RCC 7860 (cell line): ENCODE measurements around the gene HOXA3.
A peak's percentile ranks its signal among the peaks of the same experiment; 100 is the strongest.

Experiments used
- DNase-seq: peaks from one replicate; pipeline ENCODE4 v3.0.0-alpha.2; 2015; ENCODE audit warnings: low spot score
- FAIRE-seq: peaks from 2 replicates; lab custom pipeline; 2012; peaks lifted over from hg19 to GRCh38; lab: Jason Lieb, UNC

The HOXA3 gene

DNA sequence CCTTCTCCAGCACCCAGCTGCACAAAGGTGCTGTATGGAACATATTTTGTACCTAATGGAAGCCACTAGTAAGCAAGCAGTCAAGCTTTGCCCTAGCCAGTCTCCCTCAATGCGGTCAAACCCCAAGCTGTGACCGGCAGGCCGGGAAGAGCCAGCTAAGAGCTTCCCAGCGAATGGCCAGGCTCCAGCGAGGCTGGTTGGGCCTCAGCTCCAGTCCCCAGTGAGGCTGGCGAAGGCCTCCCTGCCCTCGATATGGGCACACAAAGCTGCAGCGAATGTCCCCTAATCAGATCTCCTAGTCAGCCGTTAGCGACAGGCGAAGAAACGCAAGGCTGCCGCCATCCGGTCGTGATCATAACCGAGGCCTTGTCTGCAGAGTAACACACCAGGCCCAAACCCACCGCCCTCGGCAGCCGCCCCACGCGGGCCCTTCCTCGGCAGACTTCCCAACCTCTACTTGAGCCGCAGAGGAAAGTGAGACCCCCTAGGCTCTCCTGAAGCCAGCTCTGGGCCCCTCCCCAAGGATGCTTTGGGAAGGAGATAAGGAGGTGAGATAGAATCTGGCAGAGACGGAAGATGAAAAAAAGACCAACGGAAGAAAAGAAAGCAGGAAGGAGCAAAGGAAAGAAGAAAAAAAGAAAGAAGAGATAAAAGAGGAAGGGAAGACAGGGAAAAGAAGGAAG is 16.0 kb upstream of the HOXA3 start:
- FAIRE-seq = no peak
- peak; percentile 72 for DNase-seq

DNA sequence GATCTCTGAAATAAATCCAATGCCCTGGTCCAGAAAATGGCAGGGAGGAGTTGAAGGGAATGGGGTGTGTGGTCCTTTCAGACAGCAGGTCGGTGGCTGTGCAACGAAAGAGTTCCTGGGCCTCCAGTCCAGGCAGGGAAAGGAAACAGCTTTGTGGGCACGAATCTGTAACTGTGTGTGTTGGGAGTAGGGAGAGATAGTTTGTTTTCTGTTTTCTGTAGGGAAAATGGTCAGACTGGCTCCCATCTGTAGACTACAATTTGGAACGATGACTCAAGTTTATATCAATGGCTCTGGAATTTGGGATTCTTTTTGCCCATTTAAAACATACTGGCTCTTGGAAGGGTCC is 15.5 kb upstream of the HOXA3 start:
- DNase-seq (peak; percentile 60), FAIRE-seq (no peak)

DNA sequence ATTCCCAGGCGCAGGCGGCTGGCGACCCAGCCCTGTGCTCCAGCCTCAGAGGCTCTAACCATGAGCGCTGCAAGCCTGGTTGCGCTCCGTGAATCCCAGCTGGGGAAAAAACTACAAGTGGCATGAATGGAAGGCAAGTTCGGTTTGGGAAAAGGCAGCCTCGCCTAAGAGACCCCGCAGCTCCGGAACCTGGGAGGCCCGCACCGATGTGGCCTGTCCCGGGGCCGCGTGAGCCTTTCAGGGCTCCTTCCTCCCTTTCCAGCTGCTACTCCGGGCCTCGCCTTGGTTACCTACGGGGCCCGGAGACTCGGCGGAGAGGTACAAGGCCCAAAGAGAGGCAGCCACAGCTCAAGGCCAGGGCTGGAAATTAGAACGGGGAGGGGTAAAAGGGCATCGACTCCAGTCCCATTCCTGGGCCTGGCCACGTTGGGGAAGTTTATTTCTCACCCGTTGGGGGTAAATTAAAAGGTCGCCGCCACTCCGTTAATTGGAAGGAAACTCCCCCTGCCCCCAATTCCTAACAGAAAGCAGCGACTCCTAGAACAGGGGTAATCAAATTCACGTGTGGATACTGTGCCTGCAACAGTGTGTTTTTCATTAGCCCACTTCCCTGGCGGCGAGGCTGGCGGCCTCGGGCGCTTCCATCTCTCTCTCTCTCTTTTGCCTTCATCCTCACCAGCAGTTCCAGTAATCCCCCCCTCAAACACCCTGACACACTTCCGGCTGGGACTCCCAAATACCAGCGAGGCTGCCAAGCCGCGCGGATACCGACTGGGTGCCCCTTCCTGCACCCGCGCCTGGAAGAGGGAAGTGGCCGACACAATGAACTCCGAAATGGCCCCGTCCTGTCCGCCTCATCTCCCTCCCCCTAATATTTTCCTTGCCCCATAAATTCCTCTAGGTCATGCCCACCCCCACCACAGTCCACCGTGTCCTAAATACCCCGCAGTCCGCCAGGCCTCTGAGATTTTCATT is 14.4 kb upstream of the HOXA3 start:
- DNase-seq (peak; percentile 85), FAIRE-seq (peak; percentile 71)

DNA sequence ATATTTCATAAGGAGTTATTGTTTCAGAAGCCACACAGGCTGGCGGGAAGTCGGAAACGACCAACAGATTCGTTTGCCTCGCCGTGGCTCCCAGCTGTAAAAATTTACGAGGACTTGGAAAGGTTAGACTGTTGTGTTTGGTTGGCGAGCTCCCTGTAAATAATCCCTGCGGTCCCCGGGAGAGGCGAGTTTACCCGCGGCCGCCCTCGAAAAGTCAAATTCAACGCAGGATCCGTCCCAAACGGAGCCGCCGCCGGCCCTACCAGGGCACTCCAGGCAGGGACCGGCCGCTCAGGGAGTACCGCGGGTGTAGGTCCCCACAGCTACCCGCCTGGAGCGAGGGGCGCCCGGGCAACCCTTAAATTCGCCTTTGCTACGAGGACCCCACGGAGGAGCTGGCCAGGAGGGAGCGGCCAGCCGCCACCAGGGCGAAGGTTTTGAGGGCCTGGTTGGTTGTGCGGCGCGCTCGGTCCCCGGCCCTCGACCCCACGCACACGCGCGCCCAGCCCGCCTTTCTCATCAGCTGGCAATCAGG is 13.7 kb upstream of the HOXA3 start:
- no peak for FAIRE-seq
- peak; percentile 58 for DNase-seq

DNA sequence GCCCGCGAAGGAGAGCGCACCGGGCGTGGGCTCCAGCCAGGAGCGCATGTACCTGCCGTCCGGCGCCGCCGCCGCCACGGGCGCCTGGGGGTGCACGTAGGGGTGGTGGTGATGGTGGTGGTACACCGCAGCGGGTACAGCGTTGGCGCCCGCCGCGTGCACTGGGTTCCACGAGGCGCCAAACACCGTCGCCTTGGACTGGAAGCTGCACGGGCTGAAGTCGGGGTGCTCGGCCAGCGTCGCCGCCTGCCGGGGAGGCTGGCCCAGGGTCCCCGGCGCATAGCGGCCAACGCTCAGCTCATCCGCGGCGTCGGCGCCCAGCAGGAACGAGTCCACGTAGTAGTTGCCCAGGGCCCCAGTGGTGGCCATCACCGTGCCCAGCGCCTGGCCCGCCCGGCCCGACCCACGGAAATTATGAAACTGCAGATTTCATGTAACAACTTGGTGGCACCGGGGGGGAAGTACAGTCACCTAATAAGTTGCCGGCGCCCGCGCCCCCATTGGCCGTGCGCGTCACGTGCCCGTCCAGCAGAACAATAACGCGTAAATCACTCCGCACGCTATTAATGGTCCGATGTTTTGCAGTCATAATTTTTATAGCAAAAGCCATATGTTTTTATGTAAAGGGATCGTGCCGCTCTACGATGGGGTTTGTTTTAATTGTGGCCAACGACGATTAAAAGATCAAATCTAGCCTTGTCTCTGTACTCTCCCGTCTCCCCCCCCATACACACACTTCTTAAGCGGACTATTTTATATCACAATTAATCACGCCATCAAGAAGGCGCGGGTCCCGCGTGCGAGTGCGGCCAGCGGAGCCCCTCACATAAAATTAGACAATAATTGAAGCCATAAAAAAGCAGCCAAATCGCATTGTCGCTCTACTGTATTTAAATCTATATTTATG is 13.0 kb upstream of the HOXA3 start, which contains the start of gene HOXA9:
Gene HOXA9, minus strand, starts transcription at position 449 of the 907 bp plus-strand sequence. Its CDS starts 80 bp downstream, at position 369.
- FAIRE-seq (peak; percentile 72), DNase-seq (peak; percentile 93)

DNA sequence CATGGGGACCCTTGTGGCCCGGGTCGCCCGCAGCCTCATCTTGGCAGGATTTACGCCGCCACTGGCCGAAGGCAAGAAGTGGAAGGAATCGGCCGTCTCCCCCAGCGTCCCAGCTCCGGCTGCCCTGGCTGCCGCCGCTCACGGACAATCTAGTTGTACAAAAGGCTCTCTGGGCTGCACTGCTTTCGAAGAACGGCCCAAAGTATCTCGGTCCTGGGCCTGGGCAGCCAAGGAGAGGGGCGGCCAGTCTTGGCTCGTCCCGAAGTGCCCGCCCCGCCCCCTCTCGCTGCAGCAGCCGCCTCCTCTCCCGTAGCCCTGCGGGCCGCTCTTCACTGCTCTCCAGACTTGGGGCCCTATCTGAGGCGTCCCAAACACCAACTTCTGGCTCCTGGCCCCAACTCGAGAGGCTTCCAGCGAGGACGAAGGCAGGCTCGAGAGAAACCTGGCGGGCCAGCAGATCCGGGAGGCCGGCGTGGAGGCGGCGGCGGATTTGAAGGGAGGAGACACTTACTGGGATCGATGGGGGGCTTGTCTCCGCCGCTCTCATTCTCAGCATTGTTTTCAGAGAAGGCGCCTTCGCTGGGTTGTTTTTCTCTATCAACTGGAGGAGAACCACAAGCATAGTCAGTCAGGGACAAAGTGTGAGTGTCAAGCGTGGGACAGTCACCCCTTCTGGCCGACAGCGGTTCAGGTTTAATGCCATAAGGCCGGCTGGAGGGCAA is 12.1 kb upstream of the HOXA3 start:
- FAIRE-seq (no peak), DNase-seq (peak; percentile 32)

DNA sequence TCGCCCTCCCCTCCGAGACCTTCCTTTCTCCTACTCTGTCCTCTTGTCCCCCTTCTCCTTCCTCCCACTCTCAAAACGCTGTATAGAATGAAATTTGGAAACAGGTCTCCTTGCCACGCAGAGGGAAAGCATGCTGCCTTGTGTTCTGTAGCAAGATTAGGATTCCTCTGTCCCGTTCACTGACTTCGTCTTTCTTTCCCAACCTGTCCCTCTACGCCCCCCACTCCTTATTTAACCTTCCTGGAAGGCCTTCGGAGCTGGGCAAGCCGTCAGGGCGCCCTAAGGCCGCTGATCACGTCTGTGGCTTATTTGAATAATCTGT is 11.6 kb upstream of the HOXA3 start:
- DNase-seq = peak; percentile 27

DNA sequence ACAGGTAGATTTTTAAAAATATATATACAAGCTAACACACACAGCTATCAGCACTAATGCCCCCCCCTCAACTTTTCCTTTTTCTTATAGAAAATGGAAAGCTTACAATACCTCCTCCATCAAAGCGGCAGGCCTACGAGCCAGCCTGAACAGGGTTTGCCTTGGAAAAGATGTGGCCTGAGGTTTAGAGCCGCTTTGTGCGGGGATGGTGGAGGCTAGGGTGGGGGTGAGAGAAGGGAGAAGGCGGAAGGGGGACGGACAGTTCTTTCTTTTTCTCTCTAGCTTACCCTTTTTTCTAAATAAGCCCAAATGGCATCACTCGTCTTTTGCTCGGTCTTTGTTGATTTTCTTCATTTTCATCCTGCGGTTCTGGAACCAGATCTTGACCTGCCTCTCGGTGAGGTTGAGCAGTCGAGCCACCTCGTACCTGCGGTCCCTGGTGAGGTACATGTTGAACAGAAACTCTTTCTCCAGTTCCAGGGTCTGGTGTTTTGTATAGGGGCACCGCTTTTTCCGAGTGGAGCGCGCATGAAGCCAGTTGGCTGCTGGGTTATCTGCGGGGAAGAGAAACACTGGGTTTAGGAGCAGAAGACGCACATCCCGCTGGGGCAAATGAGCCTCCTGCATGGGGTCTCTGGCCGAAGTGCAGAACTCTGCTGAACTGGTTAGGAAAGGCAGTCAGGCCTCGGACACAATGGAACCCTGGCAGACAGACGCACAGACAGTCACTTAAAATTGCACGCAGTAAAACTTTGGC is 11.1 kb upstream of the HOXA3 start:
- peak; percentile 12 for DNase-seq
- no peak for FAIRE-seq

More for the DNA sequence above, 11.6 kb upstream of the HOXA3 start:
- FAIRE-seq = no peak

DNA sequence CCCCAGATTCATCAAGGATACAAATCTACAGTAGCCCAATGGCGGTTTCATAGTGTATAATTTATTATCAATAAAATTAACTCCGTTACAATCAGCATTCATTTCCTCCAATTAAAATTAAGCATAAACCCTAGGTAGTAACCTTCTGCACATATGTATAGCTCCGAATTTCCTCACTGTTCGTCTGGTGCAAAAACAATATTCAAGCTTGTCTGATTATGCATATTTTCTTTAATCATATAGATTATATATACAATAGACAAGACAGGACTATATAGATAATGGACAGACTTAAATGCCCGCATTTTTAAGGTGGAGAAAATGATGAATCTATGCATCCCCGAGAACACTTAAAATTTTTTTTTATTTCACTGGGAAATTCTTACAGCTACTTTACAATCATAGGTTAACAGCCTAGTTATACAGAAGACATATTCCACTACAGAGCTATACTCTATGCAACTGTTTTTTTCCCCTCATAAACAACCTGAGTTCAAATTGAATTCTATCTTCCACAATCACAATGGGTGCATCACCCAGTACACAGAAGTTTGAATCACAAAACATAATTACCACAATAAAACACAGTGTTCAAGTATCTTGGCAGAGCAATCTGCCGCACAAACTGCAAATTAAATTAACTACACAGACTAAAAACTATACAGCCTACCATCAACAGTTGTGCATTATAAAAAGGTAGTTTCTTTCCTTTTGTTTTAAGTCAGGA is 10.3 kb upstream of the HOXA3 start:
- FAIRE-seq (peak; percentile 46), DNase-seq (peak; percentile 29)

DNA sequence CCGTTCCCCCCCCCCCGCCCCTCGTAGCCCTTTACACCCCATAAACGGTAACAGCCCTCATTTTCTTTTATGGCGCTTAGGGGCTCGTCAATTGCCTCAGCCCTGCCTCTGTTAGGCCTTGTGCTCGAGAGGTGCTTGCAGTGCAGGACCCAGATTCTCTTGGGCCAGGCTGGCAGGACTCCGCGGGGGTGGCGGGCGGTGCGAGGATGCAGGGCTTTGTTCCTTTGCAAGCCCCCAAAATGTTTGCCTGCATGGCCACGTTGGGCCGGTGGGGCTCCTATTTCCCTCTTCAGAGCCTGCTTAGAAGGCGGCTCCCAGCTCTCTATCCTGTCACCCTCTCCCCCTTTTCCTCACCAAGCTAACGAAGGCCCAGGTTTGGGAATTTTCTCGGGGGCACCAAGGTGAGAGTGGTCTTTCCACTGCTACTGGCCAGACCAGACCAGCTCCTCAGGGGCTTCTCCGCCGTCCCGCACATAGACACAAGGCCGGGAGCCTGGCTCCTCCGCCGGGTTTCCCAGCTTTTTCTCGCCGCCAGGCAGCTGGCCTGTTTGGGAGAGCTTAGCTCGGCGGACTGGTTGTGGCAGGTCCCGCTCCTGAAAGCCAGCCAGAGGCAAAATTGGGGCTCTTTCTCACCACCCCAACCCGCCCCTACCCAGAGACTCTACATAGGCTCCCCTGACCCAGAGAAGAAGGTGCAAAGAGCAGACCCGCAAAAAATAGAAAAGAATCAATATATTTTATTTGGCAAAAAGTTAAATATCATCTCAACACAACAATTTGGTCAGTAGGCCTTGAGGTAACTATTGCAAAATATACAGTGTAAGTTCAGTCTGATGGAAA is 9.6 kb upstream of the HOXA3 start:
- DNase-seq (peak; percentile 20), FAIRE-seq (no peak)

DNA sequence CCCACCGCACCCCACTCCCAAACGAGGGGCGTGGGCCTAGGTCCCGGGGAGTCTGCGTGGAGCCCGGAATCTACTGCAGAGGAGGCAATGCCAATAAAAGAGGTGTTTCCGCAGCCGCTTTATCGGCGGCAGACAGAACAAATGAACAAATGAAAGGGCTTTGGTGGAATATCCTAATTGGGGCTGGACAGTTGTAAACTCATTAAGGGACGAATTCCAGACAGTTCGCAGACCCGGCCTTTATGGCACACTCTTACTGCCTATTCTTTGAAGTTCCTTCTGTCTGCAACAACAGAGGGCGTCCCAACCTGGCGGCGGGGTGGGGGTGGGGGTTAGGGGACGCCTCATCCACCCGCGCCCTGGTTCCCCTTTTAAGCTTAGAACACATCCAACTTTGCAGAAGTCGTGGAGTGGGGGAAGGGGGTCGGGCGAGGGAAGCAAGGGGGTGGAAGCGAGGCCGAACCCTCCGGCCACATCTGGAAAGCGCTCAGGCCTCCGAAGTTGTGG is 8.9 kb upstream of the HOXA3 start:
- FAIRE-seq = no peak
- DNase-seq = peak; percentile 52

DNA sequence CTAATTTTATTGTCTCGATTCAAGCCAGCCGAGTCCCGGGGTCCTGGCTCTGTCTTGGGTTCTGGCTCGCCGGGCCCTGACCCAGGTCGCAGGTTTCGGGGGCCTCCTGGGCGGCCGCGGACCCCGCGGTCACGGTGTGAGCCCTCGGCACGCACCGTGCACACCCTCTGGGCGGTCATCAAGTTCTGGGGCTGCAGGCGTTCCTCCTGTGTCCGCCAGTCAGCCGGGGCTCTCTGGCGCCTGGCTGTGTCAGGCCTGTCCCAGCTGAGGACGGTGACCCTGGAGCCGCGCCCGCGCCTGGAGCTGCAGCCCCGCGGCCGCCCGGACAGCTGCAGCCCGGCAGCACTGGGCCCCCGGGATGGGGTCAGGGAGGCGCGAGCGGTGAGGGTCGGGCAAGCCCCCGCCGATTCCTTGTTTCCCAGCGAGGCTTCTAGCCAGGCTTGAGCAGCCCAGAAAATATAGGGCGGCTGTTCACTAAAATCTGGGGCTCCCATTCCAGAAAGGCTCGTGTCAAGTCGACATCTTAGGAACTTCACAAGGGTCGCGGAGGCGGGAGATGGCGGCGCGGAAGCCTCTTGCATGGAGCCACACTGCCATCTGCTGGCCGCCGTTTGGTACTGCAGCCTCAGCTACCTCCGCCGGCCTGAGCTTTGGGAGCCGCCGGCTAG is 8.3 kb upstream of the HOXA3 start:
- DNase-seq (peak; percentile 76), FAIRE-seq (no peak)

DNA sequence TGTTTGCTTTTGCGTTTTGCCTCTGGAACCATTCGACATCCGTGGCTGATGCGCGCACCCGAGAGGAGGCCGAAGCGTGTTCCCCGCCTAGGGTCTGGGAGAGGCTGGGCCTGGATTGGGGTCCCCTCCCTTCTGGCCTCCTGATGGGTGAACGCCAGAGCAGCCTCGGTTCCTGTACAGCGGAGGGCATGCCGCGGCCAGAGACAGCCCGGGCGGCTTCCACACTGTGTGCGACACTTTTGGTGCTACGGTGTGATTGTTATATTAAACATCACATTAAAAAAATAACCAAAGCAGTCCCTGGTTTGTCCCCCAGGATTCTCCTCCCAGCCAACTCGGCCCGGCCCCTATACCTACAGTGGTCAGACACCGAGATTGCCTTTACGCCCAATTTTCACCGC is 7.8 kb upstream of the HOXA3 start:
- DNase-seq = no peak
- no peak for FAIRE-seq

DNA sequence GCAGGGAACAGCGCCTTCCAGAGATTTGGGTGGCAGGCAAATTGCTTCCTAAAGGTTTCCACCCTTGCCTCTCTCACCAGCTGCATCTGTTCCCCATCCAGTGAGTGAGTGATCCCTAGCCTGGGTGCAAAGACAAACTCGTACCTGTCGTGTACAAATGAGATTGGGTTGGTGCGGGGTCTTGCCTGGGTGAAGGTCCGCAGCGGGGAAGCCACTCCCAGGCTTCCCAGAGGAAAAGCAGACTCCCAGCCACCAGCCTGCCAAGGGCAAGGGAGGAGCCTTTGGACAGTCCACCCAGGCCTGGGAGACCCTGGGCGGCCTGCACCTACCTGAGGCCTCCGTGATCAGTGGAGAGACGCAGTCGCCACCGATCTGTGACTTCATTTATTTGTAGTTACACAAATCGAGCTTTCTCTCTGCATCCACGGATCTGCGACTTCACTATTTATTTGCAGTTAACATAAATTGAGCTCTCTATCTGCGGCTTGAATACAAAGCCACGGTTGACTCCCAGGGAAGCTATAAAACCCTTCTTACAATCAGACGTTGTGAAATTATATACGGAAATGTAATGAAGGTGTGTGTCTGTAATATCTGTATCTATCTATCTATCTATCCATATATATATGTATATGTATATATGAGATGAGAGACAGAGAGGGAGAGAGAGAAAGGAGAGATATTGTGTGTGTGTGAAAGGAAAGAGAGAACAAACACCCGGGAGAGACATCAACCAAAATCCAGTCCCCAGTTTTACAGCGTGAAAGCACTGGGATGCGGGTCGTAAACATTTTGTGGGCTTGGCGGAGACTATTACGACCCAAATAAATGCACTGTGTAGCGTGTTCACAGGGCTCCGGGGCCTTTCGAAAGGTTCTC is 7.1 kb upstream of the HOXA3 start:
- DNase-seq (no peak), FAIRE-seq (no peak)

DNA sequence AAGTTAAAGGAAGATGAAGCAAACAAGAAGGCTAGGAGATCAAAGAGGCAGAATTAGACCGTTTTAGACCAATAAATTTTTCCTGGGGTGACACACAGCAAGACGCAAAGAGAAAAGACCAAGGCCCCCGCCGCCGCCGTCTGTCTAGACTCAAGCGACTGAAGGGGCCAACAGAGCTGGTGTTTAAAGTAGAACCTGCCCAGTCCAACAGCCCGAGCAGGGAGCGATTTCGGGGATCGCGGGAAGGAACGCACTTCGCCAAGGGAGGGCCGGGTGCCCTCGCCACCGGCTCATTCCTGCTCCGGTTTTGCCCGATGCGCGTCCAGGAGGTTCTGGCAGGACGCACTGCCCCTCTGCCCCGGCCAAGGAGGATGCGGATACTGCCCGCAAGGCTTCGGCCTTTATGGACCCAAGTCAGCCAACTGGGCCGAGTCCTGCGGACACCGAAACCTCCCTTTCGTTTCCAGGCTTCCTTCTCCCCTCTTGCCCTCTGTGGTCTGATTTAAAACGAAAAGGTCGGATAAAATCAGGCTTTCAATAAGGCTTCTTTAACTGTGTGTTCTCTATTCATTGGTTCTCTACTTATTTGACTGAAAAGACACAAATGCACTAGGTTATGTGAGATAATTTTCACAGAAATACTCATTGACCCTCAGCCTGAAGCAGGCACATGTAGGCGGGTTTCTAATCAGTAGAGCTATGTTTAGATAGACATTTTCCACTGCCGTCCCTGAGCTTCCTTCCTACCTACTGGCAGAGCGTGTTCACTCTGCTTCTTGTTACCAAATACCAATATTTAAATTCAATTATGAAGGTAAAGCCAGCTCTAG is 6.3 kb upstream of the HOXA3 start:
- no peak for FAIRE-seq

More for the DNA sequence above, 6.3 kb upstream of the HOXA3 start:
- no peak for DNase-seq
